ENCODE data around the gene TLE1. TPM values are rescaled to one million over a fixed set of nuclear protein-coding genes. Genes with fewer than 3 reads are reported as not detected.

TLE1 gene
- total RNA-seq, 3 donors from 2014 or later, result 42.9 to 51.8 (median 47.3) TPM

GRCh38 chr9:81633952-81634854 lies 55.1 kb downstream of the TLE1 start:
- DNase-seq (peak in 2 of 3 donors; percentile 19 to 44), ATAC-seq (peak; percentile 86)
- H3K36me3 ChIP-seq (ENCODE audit: low read depth), result no peaks in the 10 kb centered on the region
- intact Hi-C loops (cut with DNase I, micrococcal nuclease), result no loop called here
- TF ChIP-seq, protein P1, sequence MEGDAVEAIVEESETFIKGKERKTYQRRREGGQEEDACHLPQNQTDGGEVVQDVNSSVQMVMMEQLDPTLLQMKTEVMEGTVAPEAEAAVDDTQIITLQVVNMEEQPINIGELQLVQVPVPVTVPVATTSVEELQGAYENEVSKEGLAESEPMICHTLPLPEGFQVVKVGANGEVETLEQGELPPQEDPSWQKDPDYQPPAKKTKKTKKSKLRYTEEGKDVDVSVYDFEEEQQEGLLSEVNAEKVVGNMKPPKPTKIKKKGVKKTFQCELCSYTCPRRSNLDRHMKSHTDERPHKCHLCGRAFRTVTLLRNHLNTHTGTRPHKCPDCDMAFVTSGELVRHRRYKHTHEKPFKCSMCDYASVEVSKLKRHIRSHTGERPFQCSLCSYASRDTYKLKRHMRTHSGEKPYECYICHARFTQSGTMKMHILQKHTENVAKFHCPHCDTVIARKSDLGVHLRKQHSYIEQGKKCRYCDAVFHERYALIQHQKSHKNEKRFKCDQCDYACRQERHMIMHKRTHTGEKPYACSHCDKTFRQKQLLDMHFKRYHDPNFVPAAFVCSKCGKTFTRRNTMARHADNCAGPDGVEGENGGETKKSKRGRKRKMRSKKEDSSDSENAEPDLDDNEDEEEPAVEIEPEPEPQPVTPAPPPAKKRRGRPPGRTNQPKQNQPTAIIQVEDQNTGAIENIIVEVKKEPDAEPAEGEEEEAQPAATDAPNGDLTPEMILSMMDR (IDR thresholded peaks at IDR 0.05), result no peak
- H3K4me3 ChIP-seq, result no peak overlapping the region
- no peaks in the 10 kb centered on the region for H3K4me1 ChIP-seq (ENCODE audit: low read depth)
- H3K9me3 ChIP-seq, result no peaks in the 10 kb centered on the region

DNA sequence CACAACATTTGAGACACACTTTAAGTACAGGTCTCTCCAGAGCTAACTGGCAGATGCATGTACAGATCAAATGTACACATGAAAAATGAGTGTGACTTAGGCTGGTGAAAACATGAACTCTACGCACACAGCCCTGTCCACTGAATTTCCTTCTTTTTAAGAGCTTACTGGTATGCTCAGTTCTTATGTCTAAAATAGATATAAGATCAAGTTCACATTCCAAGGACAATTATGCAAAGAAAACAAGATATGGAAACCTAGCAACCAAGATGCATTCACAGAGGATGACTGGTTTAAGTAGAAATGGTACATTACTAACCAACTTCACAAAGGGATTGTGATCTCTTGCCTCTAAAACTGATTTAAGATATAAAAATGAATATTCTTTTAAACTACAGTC lies 56.7 kb downstream of the TLE1 start:
- Histone ChIP-seq H3K4me3 (no peak overlapping the region), H3K4me1 (ENCODE audit: low read depth) (no peaks in the 10 kb centered on the region), H3K9me3 (no peaks in the 10 kb centered on the region), H3K36me3 (ENCODE audit: low read depth) (no peaks in the 10 kb centered on the region)
- TF ChIP-seq, protein P1 (IDR thresholded peaks at IDR 0.05), result no peak
- intact Hi-C loops (cut with DNase I, micrococcal nuclease), result no loop called here
- ATAC-seq (no peak), DNase-seq (no peak)

DNA sequence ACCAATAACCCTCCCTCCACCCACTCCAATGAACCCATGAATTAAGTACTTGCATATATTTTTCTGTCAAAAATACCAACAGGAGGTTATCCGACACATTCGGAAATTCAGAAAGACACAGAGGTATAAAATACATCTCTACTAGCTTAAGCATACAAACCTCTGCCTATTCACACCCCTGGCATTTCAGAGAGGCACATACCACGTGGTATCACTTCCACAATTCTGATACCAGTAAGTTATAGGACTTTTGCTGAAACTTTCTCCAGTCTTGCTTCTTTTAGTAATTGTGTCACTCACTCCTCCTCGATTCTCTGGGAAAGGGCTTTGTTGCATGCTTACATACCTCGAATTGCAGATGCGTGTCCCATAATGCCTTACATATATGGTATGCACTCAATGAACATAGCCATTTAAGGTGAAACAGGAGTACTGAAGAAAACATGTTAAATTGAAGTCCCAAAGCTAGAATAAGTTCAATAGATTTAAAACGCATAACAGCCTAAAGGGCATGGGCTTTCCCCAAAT lies 58.1 kb downstream of the TLE1 start:
- intact Hi-C loops (cut with DNase I, micrococcal nuclease), result no loop called here
- ATAC-seq, result no peak
- no peaks in the 10 kb centered on the region for H3K9me3 ChIP-seq

DNA sequence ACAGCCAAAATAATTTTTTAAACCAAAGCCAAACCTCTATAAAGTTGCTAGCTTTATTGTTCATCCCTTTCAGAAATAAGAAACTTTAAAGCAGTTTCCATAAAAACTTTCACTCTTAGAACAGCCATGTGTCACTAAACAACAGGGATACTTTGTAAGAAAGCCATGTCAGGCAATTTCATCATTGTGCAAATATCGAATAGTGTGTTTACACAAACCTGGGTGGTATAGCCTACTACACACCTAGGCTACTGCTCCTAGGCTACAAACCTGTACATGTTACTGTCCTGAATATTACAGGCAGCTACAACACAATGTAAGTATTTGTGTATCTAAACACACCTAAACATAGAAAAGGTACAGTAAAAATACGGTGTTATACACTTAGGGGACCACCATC lies 59.9 kb downstream of the TLE1 start:
- ATAC-seq, result peak; percentile 28
- no peak for DNase-seq
- TF ChIP-seq, protein P1 (IDR thresholded peaks at IDR 0.05), result no peak
- intact Hi-C loops (cut with DNase I, micrococcal nuclease), result no loop called here
- Histone ChIP-seq H3K9me3 (no peaks in the 10 kb centered on the region), H3K36me3 (ENCODE audit: low read depth) (no peaks in the 10 kb centered on the region), H3K4me3 (no peak overlapping the region), H3K4me1 (ENCODE audit: low read depth) (no peaks in the 10 kb centered on the region)

More for the DNA sequence above, 58.1 kb downstream of the TLE1 start:
- no peak for DNase-seq
- Histone ChIP-seq H3K4me1 (ENCODE audit: low read depth) (no peaks in the 10 kb centered on the region), H3K36me3 (ENCODE audit: low read depth) (no peaks in the 10 kb centered on the region), H3K4me3 (no peak overlapping the region)
- TF ChIP-seq, protein P1 (IDR thresholded peaks at IDR 0.05), result no peak

- peak; percentile 19 for ATAC-seq
These were observed 60.5 kb downstream of the TLE1 start for GRCh38 chr9:81628897-81629296.

More at GRCh38 chr9:81628897-81629296, 60.5 kb downstream of the TLE1 start:
- no peaks in the 10 kb centered on the region for H3K36me3 ChIP-seq (ENCODE audit: low read depth)
- intact Hi-C loops (cut with DNase I, micrococcal nuclease), result no loop called here
- TF ChIP-seq, protein P1 (IDR thresholded peaks at IDR 0.05), result no peak
- no peak overlapping the region for H3K4me3 ChIP-seq
- H3K9me3 ChIP-seq, result no peaks in the 10 kb centered on the region
- DNase-seq, result no peak
- no peaks in the 10 kb centered on the region for H3K4me1 ChIP-seq (ENCODE audit: low read depth)
